K562 (cell line): ENCODE results near the gene HIPK2. TPM values are rescaled to one million over a fixed set of nuclear protein-coding genes. Genes with fewer than 3 reads are reported as not detected.
A peak's percentile ranks its signal among the peaks of the same experiment; 100 is the strongest.

Experiments used
- CTBP1 ChIP-seq: fragments of 450-650 bp; IDR thresholded peaks from 2 replicates; pipeline ENCODE4 v1.6.1; 2016; ENCODE audit warnings: borderline replicate concordance
- NR2F6 ChIP-seq: fragments of 450-650 bp; formaldehyde crosslinking; IDR thresholded peaks from 2 replicates; pipeline ENCODE4 v1.4.0; 2020; ENCODE audit warnings: mild to moderate bottlenecking
- PURB ChIP-seq: sonication (generic); formaldehyde crosslinking; IDR thresholded peaks from 2 replicates; pipeline ENCODE4 v1.9.0; 2021; ENCODE audit warnings: low read depth, mild to moderate bottlenecking, missing genetic modification reagents
- RBM15 ChIP-seq: fragments of 200-400 bp; formaldehyde crosslinking; IDR thresholded peaks from 2 replicates; pipeline ENCODE4 v1.6.1; 2018; ENCODE audit warnings: mild to moderate bottlenecking, low read length, moderate library complexity; ENCODE audit not compliant: insufficient read depth
- SRSF7 ChIP-seq: fragments of 200-400 bp; formaldehyde crosslinking; optimal IDR thresholded peaks from 2 replicates; pipeline ENCODE3; 2017; ENCODE audit warnings: mild to moderate bottlenecking, low read depth, low read length
- STAT5B ChIP-seq: fragments of 250-450 bp; sonication (Bioruptor Pico); IDR thresholded peaks from 2 replicates; pipeline ENCODE4 v1.8.0; 2021; ENCODE audit warnings: mild to moderate bottlenecking, inconsistent platforms
- TGIF2 ChIP-seq: sonication (generic); formaldehyde crosslinking; IDR thresholded peaks from 2 replicates; pipeline ENCODE4 v1.8.1; 2022; ENCODE audit warnings: mild to moderate bottlenecking, missing genetic modification reagents, moderate library complexity
- ZBTB40 ChIP-seq, 2 experiments: fragments of 450-650 bp in 1 of 2; sonication (generic) in 1 of 2; formaldehyde crosslinking in 1 of 2; IDR thresholded peaks; 2 replicates each; pipeline versions ENCODE4 v1.7.1 to v1.9.0; 2016 to 2022; ENCODE audit warnings: inconsistent platforms in 1 of 2, mild to moderate bottlenecking in 1 of 2, missing genetic modification reagents in 1 of 2
- ZNF253 ChIP-seq: fragments of 250-450 bp; sonication (Bioruptor Pico); conservative IDR thresholded peaks from 2 replicates; pipeline ENCODE4 v1.6.1; 2021; ENCODE audit warnings: mild to moderate bottlenecking
- ZNF398 ChIP-seq: fragments of 250-450 bp; sonication (Bioruptor Pico); IDR thresholded peaks from 2 replicates; pipeline ENCODE4 v1.8.0; 2021; ENCODE audit warnings: moderate library complexity, mild to moderate bottlenecking, inconsistent platforms
- polyA plus RNA-seq, 8 experiments: library from polyadenylated mRNA; depleted of rRNA in 4 of 8; stranded (reverse) in 5 of 8; unstranded in 3 of 8; fragments of >200 nt; fragmentation: Nextera tagmentation in 2 of 8; fragmentation: Illumina TruSeq in 1 of 8; extraction: Ambion mirVana in 2 of 8; extraction: Trizol in 1 of 8; gene quantifications; 2 replicates each; pipeline versions ENCODE4 v1.2.1 to v1.2.3, GENCODE V29; 2011 to 2014; ENCODE audit warnings: inconsistent platforms in 1 of 8, missing spikeins in 1 of 8
- total RNA-seq, 7 experiments: library from RNA; depleted of rRNA in 6 of 7; stranded (reverse); fragments of >200 nt in 6 of 7; fragmentation: Illumina TruSeq in 2 of 7; extraction: Trizol in 2 of 7; gene quantifications; 2 replicates each; pipeline versions ENCODE4 v1.2.1 to v1.2.3, GENCODE V29; 2011 to 2021; ENCODE audit warnings: low replicate concordance in 1 of 7
- TF ChIP-seq, protein P1 (sequence below): fragments of 450-650 bp; formaldehyde crosslinking; IDR thresholded peaks from 2 replicates; pipeline ENCODE4 v1.4.0; 2022; ENCODE audit warnings: mild to moderate bottlenecking, moderate library complexity
- TF ChIP-seq, protein P2 (sequence below): IDR thresholded peaks from 2 replicates; pipeline ENCODE4 v1.6.1; 2012; ENCODE audit warnings: low read depth, low read length, improper control_type of control experiment, borderline replicate concordance

The HIPK2 gene
- total and polyA plus RNA-seq, 9 of the 15 experiments (the other 6 are each of a cell fraction or from before 2014, with no cell fraction given), result 0.69 to 19.8 (median 5.1) TPM

GRCh38 chr7:139620676-139621344, 157.0 kb downstream of the HIPK2 start (continued):
- no peak for TF ChIP-seq ZNF398 (CRISPR knock-in tag)
- no peak for TF ChIP-seq SRSF7
- TF ChIP-seq RBM15, result no peak
- no peak for TF ChIP-seq ZNF253 (CRISPR knock-in tag)
- TF ChIP-seq NR2F6, result no peak
- TF ChIP-seq TGIF2 (CRISPR knock-in tag), result no peak
- TF ChIP-seq STAT5B (CRISPR knock-in tag), result no peak
- TF ChIP-seq, protein P1, sequence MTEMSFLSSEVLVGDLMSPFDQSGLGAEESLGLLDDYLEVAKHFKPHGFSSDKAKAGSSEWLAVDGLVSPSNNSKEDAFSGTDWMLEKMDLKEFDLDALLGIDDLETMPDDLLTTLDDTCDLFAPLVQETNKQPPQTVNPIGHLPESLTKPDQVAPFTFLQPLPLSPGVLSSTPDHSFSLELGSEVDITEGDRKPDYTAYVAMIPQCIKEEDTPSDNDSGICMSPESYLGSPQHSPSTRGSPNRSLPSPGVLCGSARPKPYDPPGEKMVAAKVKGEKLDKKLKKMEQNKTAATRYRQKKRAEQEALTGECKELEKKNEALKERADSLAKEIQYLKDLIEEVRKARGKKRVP (CRISPR knock-in tag), result no peak
- no peak for TF ChIP-seq ZBTB40 (IDR thresholded peaks at IDR 0.05)
- TF ChIP-seq ZBTB40 (CRISPR knock-in tag; IDR thresholded peaks at IDR 0.05), result peak; percentile 58; the same call in 1 of the 2 replicates
- no peak for TF ChIP-seq CTBP1
- TF ChIP-seq, protein P2, sequence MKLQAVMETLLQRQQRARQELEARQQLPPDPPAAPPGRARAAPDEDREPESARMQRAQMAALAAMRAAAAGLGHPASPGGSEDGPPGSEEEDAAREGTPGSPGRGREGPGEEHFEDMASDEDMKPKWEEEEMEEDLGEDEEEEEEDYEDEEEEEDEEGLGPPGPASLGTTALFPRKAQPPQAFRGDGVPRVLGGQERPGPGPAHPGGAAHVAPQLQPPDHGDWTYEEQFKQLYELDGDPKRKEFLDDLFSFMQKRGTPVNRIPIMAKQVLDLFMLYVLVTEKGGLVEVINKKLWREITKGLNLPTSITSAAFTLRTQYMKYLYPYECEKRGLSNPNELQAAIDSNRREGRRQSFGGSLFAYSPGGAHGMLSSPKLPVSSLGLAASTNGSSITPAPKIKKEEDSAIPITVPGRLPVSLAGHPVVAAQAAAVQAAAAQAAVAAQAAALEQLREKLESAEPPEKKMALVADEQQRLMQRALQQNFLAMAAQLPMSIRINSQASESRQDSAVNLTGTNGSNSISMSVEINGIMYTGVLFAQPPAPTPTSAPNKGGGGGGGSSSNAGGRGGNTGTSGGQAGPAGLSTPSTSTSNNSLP, result no peak
- TF ChIP-seq PURB, result no peak
